Cardiac muscle cell (in vitro differentiated cells and primary cell): ENCODE measurements around the gene MIEN1. TPM values are rescaled to one million over a fixed set of nuclear protein-coding genes. Genes with fewer than 3 reads are reported as not detected.
"Not testable (repeated sequence)": the region's sequence is repeated elsewhere in the genome, so short reads cannot be mapped to it uniquely, and the experiment has no call there.

Experiments
- DNase-seq, 2 donors: peaks; one replicate each; pipeline versions ENCODE4 v3.0.0 to v3.0.0-alpha.2; 2010 to 2017; ENCODE audit warnings: low read depth in 1 of 2, low spot score in 1 of 2
- H3K27ac ChIP-seq: fragments of 200-600 bp; sonication (generic); 2 replicates; pipeline ENCODE4 v1.5.1; 2016
- H3K27me3 ChIP-seq: fragments of 200-600 bp; sonication (generic); 2 replicates; pipeline ENCODE4 v1.6.0; 2016; ENCODE audit warnings: control low read depth
- H3K36me3 ChIP-seq: fragments of 200-600 bp; sonication (generic); 2 replicates; pipeline ENCODE4 v1.5.1; 2016; ENCODE audit warnings: control low read depth
- H3K4me1 ChIP-seq: fragments of 200-600 bp; sonication (generic); 2 replicates; pipeline ENCODE4 v1.8.1; 2017; ENCODE audit warnings: low read depth, mild to moderate bottlenecking, mixed run types
- H3K4me3 ChIP-seq: fragments of 200-600 bp; sonication (generic); 2 replicates; pipeline ENCODE4 v1.5.1; 2016; ENCODE audit warnings: mild to moderate bottlenecking
- H3K9me3 ChIP-seq: fragments of 200-600 bp; sonication (generic); 2 replicates; pipeline ENCODE4 v1.5.1; 2017; ENCODE audit warnings: low read depth, mild to moderate bottlenecking, control low read depth
- CTCF ChIP-seq: IDR thresholded peaks from 2 replicates; pipeline ENCODE4 v1.5.1; 2012; ENCODE audit warnings: low read depth, mild to moderate bottlenecking, low read length
- polyA plus RNA-seq: library from polyadenylated mRNA; unstranded; fragments of >200 nt; fragmentation: Nextera tagmentation; extraction: Ambion mirVana; gene quantifications from 2 replicates; pipeline ENCODE4 v1.2.1, GENCODE V29; 2016
- total RNA-seq: library from RNA; depleted of rRNA; stranded (reverse); fragments of >200 nt; gene quantifications from 2 replicates; pipeline ENCODE4 v1.2.3, GENCODE V29; 2016

The MIEN1 gene
- total and polyA plus RNA-seq, 2 experiments from 2014 or later = 64.3 to 87.8 TPM

- Histone ChIP-seq H3K9me3 (no peaks in the 10 kb centered on the region), H3K36me3 (peaks cover 1% of the 10 kb centered on the region), H3K27me3 (no peaks in the 10 kb centered on the region), H3K4me1 (peaks cover 55% of the 10 kb centered on the region), H3K27ac (peak overlapping the region; percentile 93), H3K4me3 (peak overlapping the region; percentile 66)
- no peak for DNase-seq
- no peak for TF ChIP-seq CTCF
Observed at GRCh38 chr17:39701784-39702422, 28.4 kb downstream of the MIEN1 start.

GRCh38 chr17:39701012-39701783 is 29.1 kb downstream of the MIEN1 start:
- Histone ChIP-seq H3K4me1 (peaks cover 57% of the 10 kb centered on the region), H3K27ac (peak overlapping the region; percentile 93), H3K36me3 (no peaks in the 10 kb centered on the region)

GRCh38 chr17:39700148-39700987 is 30.0 kb downstream of the MIEN1 start:
- Histone ChIP-seq H3K27ac (peak overlapping the region; percentile 93), H3K27me3 (no peaks in the 10 kb centered on the region), H3K4me3 (peak overlapping the region; percentile 66), H3K9me3 (no peaks in the 10 kb centered on the region), H3K4me1 (peaks cover 55% of the 10 kb centered on the region), H3K36me3 (no peaks in the 10 kb centered on the region)
- peak; percentile 32 to 71 for DNase-seq
- TF ChIP-seq CTCF = no peak

More at GRCh38 chr17:39701012-39701783, 29.1 kb downstream of the MIEN1 start:
- no peak for DNase-seq
- H3K27me3 ChIP-seq = no peaks in the 10 kb centered on the region
- H3K9me3 ChIP-seq = no peaks in the 10 kb centered on the region
- peak overlapping the region; percentile 66 for H3K4me3 ChIP-seq
- TF ChIP-seq CTCF = no peak

GRCh38 chr17:39699818-39700147 is 30.5 kb downstream of the MIEN1 start, which contains the start of gene ERBB2:
Gene ERBB2 (plus strand): TSS chr17:39700064. CDS start chr17:39700239, 175 bp downstream.
- H3K36me3 ChIP-seq = no peaks in the 10 kb centered on the region
- peak within 1 kb of the TSS; percentile 66 for H3K4me3 ChIP-seq
- TF ChIP-seq CTCF = no peak
- H3K27ac ChIP-seq = peak within 1 kb of the TSS; percentile 93
- DNase-seq = peak; percentile 82 to 87
- H3K27me3 ChIP-seq = no peaks in the 10 kb centered on the region
- peaks cover 55% of the 10 kb centered on the region for H3K4me1 ChIP-seq
- H3K9me3 ChIP-seq = no peaks in the 10 kb centered on the region

GRCh38 chr17:39699157-39699817 is 31.0 kb downstream of the MIEN1 start:
- not testable (repeated sequence) for H3K27me3 ChIP-seq, DNase-seq, H3K9me3 ChIP-seq, H3K36me3 ChIP-seq
- peak overlapping the region; percentile 66 for H3K4me3 ChIP-seq
- peak overlapping the region; percentile 93 for H3K27ac ChIP-seq
- peaks cover 54% of the 10 kb centered on the region for H3K4me1 ChIP-seq
